IMR-90 (cell line): Measurements from ENCODE around the gene ADGRV1. TPM values are rescaled to one million over a fixed set of nuclear protein-coding genes. Genes with fewer than 3 reads are reported as not detected.

Experiments used
- ATAC-seq: fragments of 200-7000 bp; cut with Tn5 transposase; 2 replicates; pipeline ENCODE4 v1.9.1; 2020; ENCODE audit warnings: low read depth, mild to moderate bottlenecking, moderate library complexity
- BruUV-seq: library from RNA; stranded (reverse); fragments of 400-500 nt; replicated peaks from 2 replicates; lab custom pipeline; 2021; lab: Mats Ljungman, UMichigan
- CTCF ChIA-PET: fragments of 300-600 bp; formaldehyde crosslinking; extraction: SDS; loops from one replicate; lab custom pipeline; 2021; ENCODE audit warnings: antibody characterized with exemption; lab: Yijun Ruan, JAX
- POLR2A ChIA-PET: fragments of 300-600 bp; sonication (Branson Sonifier 250); formaldehyde crosslinking; loops from one replicate; lab custom pipeline; 2022; ENCODE audit warnings: antibody characterized with exemption; ENCODE audit not compliant: unreplicated experiment; lab: Charles Lee
- DNase-seq: peaks from one replicate; pipeline ENCODE4 v3.0.0; 2013
- H2AFZ ChIP-seq: replicated peaks from 2 replicates; pipeline ENCODE3; 2013; ENCODE audit warnings: low read length, mild to moderate bottlenecking; ENCODE audit not compliant: poor library complexity
- H2AK5ac ChIP-seq: 2 replicates; pipeline ENCODE4 v1.6.1; 2013; ENCODE audit warnings: low read depth, low read length, inconsistent platforms
- H2AK9ac ChIP-seq: replicated peaks from 2 replicates; pipeline ENCODE3; 2013; ENCODE audit warnings: mild to moderate bottlenecking, low read depth, low read length, moderate library complexity; ENCODE audit not compliant: poor library complexity
- H2BK120ac ChIP-seq: 2 replicates; pipeline ENCODE4 v1.6.1; 2013; ENCODE audit warnings: low read depth, low read length, inconsistent platforms
- H2BK15ac ChIP-seq: 3 replicates; pipeline ENCODE4 v1.6.1; 2013; ENCODE audit warnings: low read depth, low read length, inconsistent platforms
- H2BK20ac ChIP-seq: 2 replicates; pipeline ENCODE4 v1.6.1; 2013; ENCODE audit warnings: low read depth, mild to moderate bottlenecking, inconsistent platforms, low read length, moderate library complexity
- H2BK5ac ChIP-seq: 2 replicates; pipeline ENCODE4 v1.6.1; 2013; ENCODE audit warnings: mild to moderate bottlenecking, low read depth, low read length, inconsistent platforms; ENCODE audit not compliant: poor library complexity, severe bottlenecking
- H3K14ac ChIP-seq: replicated peaks from 2 replicates; pipeline ENCODE4 v1.6.1; 2013; ENCODE audit warnings: low read depth, low read length, inconsistent platforms
- H3K18ac ChIP-seq: 2 replicates; pipeline ENCODE4 v1.6.1; 2013; ENCODE audit warnings: low read depth, low read length, control low read depth
- H3K23ac ChIP-seq: 2 replicates; pipeline ENCODE4 v1.6.1; 2013; ENCODE audit warnings: low read depth, low read length, inconsistent platforms
- H3K27ac ChIP-seq: 2 replicates; pipeline ENCODE4 v1.5.1; 2013; ENCODE audit warnings: mild to moderate bottlenecking, control low read depth, low read length; ENCODE audit not compliant: insufficient read depth
- H3K27me3 ChIP-seq: 2 replicates; pipeline ENCODE4 v1.6.1; 2013; ENCODE audit warnings: low read length; ENCODE audit not compliant: control insufficient read depth, insufficient read depth
- H3K36me3 ChIP-seq: 2 replicates; pipeline ENCODE4 v1.6.1; 2013; ENCODE audit warnings: low read length, mixed read lengths; ENCODE audit not compliant: control insufficient read depth, insufficient read depth
- H3K4ac ChIP-seq: 2 replicates; pipeline ENCODE4 v1.6.1; 2013; ENCODE audit warnings: low read depth, low read length, inconsistent platforms
- H3K4me1 ChIP-seq: 2 replicates; pipeline ENCODE4 v1.6.1; 2013; ENCODE audit warnings: low read length, mixed read lengths; ENCODE audit not compliant: control insufficient read depth, insufficient read depth
- H3K4me2 ChIP-seq: 2 replicates; pipeline ENCODE4 v1.6.1; 2013; ENCODE audit warnings: low read depth, mild to moderate bottlenecking, control low read depth, low read length, moderate library complexity
- H3K4me3 ChIP-seq: 2 replicates; pipeline ENCODE4 v1.5.1; 2013; ENCODE audit warnings: low read depth, mild to moderate bottlenecking, control low read depth, low read length, moderate library complexity; ENCODE audit not compliant: insufficient read depth
- H3K56ac ChIP-seq: 2 replicates; pipeline ENCODE4 v1.6.1; 2013; ENCODE audit warnings: low read length, inconsistent platforms; ENCODE audit not compliant: insufficient read depth; ENCODE audit errors: extremely low read depth
- H3K79me1 ChIP-seq, 2 experiments: 2 replicates each; pipeline ENCODE4 v1.6.1; 2013; ENCODE audit warnings: low read length in 2 of 2, inconsistent platforms in 1 of 2, low read depth in 1 of 2
- H3K9ac ChIP-seq: 2 replicates; pipeline ENCODE4 v1.6.1; 2013; ENCODE audit warnings: low read depth, low read length, control low read depth
- H3K9me1 ChIP-seq: 2 replicates; pipeline ENCODE4 v1.6.1; 2013; ENCODE audit warnings: low read length, inconsistent platforms; ENCODE audit not compliant: insufficient read depth
- H3K9me3 ChIP-seq: 2 replicates; pipeline ENCODE4 v1.6.1; 2013; ENCODE audit warnings: low read length; ENCODE audit not compliant: control insufficient read depth, insufficient read depth
- H4K20me1 ChIP-seq: 2 replicates; pipeline ENCODE4 v1.6.1; 2013; ENCODE audit warnings: low read length, inconsistent platforms; ENCODE audit not compliant: insufficient read depth
- H4K5ac ChIP-seq: 2 replicates; pipeline ENCODE4 v1.6.1; 2013; ENCODE audit warnings: mild to moderate bottlenecking, low read depth, low read length, control low read depth
- H4K8ac ChIP-seq, 2 experiments: 2 replicates each; pipeline ENCODE4 v1.6.1; 2013; ENCODE audit warnings: low read depth in 2 of 2, low read length in 2 of 2, control low read depth in 1 of 2, inconsistent platforms in 1 of 2
- H4K91ac ChIP-seq: 2 replicates; pipeline ENCODE4 v1.6.1; 2013; ENCODE audit warnings: low read depth, low read length, inconsistent platforms; ENCODE audit not compliant: insufficient read depth
- BHLHE40 ChIP-seq: fragments of 150-350 bp; IDR thresholded peaks from 2 replicates; pipeline ENCODE4 v1.6.1; 2016; ENCODE audit warnings: mild to moderate bottlenecking, low read depth, low read length
- CEBPB ChIP-seq: IDR thresholded peaks from 2 replicates; pipeline ENCODE4 v1.6.1; 2012; ENCODE audit warnings: low read depth, low read length, improper control_type of control experiment
- CHD1 ChIP-seq: IDR thresholded peaks from 2 replicates; pipeline ENCODE4 v1.6.1; 2012; ENCODE audit warnings: low read depth, low read length, improper control_type of control experiment
- CTCF ChIP-seq: conservative IDR thresholded peaks from 2 replicates; pipeline ENCODE4 v1.5.1; 2012; ENCODE audit warnings: mild to moderate bottlenecking, low read depth, low read length, improper control_type of control experiment
- FOS ChIP-seq: fragments of 150-350 bp; IDR thresholded peaks from 2 replicates; pipeline ENCODE4 v1.6.1; 2016; ENCODE audit warnings: low read depth, low read length
- MAFK ChIP-seq: IDR thresholded peaks from 2 replicates; pipeline ENCODE4 v1.6.1; 2012; ENCODE audit warnings: low read depth, low read length, improper control_type of control experiment
- MAZ ChIP-seq: IDR thresholded peaks from 2 replicates; pipeline ENCODE4 v1.6.1; 2012; ENCODE audit warnings: low read depth, mild to moderate bottlenecking, low read length, improper control_type of control experiment, moderate library complexity, borderline replicate concordance
- MXI1 ChIP-seq: IDR thresholded peaks from 2 replicates; pipeline ENCODE4 v1.6.1; 2012; ENCODE audit warnings: low read depth, mild to moderate bottlenecking, low read length, moderate library complexity, borderline replicate concordance
- NFE2L2 ChIP-seq: fragments of 150-350 bp; IDR thresholded peaks from 2 replicates; pipeline ENCODE4 v1.6.1; 2016; ENCODE audit warnings: low read depth, mild to moderate bottlenecking, low read length
- POLR2A ChIP-seq: IDR thresholded peaks from 2 replicates; pipeline ENCODE4 v1.6.1; 2012; ENCODE audit warnings: mild to moderate bottlenecking, low read depth, low read length
- RAD21 ChIP-seq: IDR thresholded peaks from 2 replicates; pipeline ENCODE4 v1.6.1; 2012; ENCODE audit warnings: low read length, improper control_type of control experiment
- RCOR1 ChIP-seq: IDR thresholded peaks from 2 replicates; pipeline ENCODE4 v1.6.1; 2012; ENCODE audit warnings: mild to moderate bottlenecking, low read length, improper control_type of control experiment; ENCODE audit not compliant: insufficient replicate concordance
- RFX5 ChIP-seq: IDR thresholded peaks from 2 replicates; pipeline ENCODE4 v1.8.0; 2012; ENCODE audit warnings: low read depth, mild to moderate bottlenecking, low read length, moderate library complexity
- SMC3 ChIP-seq: fragments of 150-350 bp; IDR thresholded peaks from 2 replicates; pipeline ENCODE4 v1.6.1; 2016; ENCODE audit warnings: low read depth, mild to moderate bottlenecking, antibody characterized with exemption, low read length, moderate library complexity
- USF2 ChIP-seq: fragments of 150-350 bp; IDR thresholded peaks from 2 replicates; pipeline ENCODE4 v1.6.1; 2017; ENCODE audit warnings: mild to moderate bottlenecking, antibody characterized with exemption, low read length, low read depth
- WGBS, 2 experiments: methylation state at CpG; one replicate each; pipeline versions ENCODE4 v1.1.5 to v1.1.7; 2013; ENCODE audit warnings: missing lambda C conversion rate in 2 of 2; ENCODE audit not compliant: insufficient read length in 1 of 2; ENCODE audit errors: extremely low coverage in 2 of 2; 5-methylcytosine and 5-hydroxymethylcytosine counted together
- dilution Hi-C: fragments of 300-500 bp; cut with HindIII; formaldehyde crosslinking; loops from one replicate; pipeline ENCODE4 v1.14.3; 2018; ENCODE audit warnings: low sequenced_read_pairs; ENCODE audit not compliant: unreplicated experiment
- in situ Hi-C: fragments of 300-500 bp; cut with MboI; formaldehyde crosslinking; loops from 3 replicates; pipeline ENCODE4 v1.14.3; 2019; ENCODE audit warnings: low sequenced_read_pairs, inconsistent platforms, mixed read lengths
- intact Hi-C: fragments of 100-400 bp; cut with micrococcal nuclease; formaldehyde crosslinking; loops from 2 replicates; pipeline ENCODE4 v1.10.0; 2022
- polyA plus RNA-seq, 3 experiments: library from polyadenylated mRNA; depleted of rRNA; stranded (reverse); fragments of >200 nt; gene quantifications; 2 replicates each; pipeline ENCODE4 v1.2.3, GENCODE V29; 2012; ENCODE audit warnings: low replicate concordance in 1 of 3
- total RNA-seq: library from RNA; depleted of rRNA; stranded (reverse); fragments of >200 nt; gene quantifications from 2 replicates; pipeline ENCODE4 v1.2.3, GENCODE V29; 2012
- TF ChIP-seq, protein P1 (sequence below): fragments of 150-350 bp; IDR thresholded peaks from 2 replicates; pipeline ENCODE4 v1.6.1; 2016; ENCODE audit warnings: low read depth, mild to moderate bottlenecking, low read length, moderate library complexity, borderline replicate concordance

Gene ADGRV1
- total and polyA plus RNA-seq, 2 of the 4 experiments (the other 2 are of a cell fraction): under 0.01 TPM; not detected in 1

DNA sequence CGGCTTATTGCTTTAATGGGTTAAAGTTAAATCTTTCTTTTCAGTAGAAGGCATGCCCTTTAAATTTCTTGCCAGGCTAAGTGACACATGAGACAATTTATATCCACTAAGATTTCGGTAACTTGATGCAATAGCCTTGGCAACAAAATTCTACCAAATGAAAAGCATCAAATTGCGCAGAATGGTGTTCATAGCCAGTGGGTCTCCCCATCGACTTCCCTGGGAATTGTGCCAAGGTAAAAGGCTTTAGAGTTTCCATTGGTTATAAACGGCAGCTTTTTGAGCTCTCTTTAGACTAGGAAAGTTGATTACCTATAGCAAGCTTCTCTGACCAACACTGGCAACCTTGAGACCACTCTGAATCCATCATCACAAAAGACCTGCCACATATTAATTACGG lies 466.1 kb downstream of the ADGRV1 start:
- ChIA-PET POLR2A (interaction anchor here (0.6 kb wide), 1 partner anchor 48 kb away, joined by 3 read pairs; no protein-coding TSS in a partner anchor), CTCF (no interaction called here)
- ATAC-seq (no peak), DNase-seq (no peak)
- Histone ChIP-seq H3K79me1 (no peaks in the 10 kb centered on the region), H2BK5ac (no peak overlapping the region), H4K91ac (no peak overlapping the region), H2BK20ac (no peak overlapping the region), H3K27ac (no peak overlapping the region), H3K9me3 (no peaks in the 10 kb centered on the region), H4K20me1 (no peaks in the 10 kb centered on the region), H2BK120ac (no peak overlapping the region), H2AFZ (no peak overlapping the region), H2AK9ac (no peak overlapping the region), H3K18ac (no peak overlapping the region), H3K4me2 (no peak overlapping the region), H3K4me1 (peaks cover 6% of the 10 kb centered on the region), H3K9ac (no peak overlapping the region), H3K9me1 (peaks cover 3% of the 10 kb centered on the region; the same call in 1 of the 2 replicates), H3K27me3 (no peaks in the 10 kb centered on the region), H4K5ac (no peak overlapping the region), H3K14ac (no peak overlapping the region), H2AK5ac (no peak overlapping the region), H4K8ac (no peak overlapping the region), H3K36me3 (no peaks in the 10 kb centered on the region), H3K56ac (no peak overlapping the region), H2BK15ac (no peak overlapping the region), H3K4ac (no peak overlapping the region), H3K23ac (no peak overlapping the region), H3K4me3 (no peak overlapping the region)
- in situ Hi-C loops (no loop called here), dilution Hi-C loops (no loop called here), intact Hi-C loops (no loop called here)
- BruUV-seq: no TSS peak
- TF ChIP-seq POLR2A (no peak), RAD21 (no peak), SMC3 (no peak), CHD1 (no peak), MXI1 (no peak), NFE2L2 (no peak), RCOR1 (no peak), MAZ (no peak), BHLHE40 (no peak), RFX5 (no peak), FOS (no peak), CTCF (no peak), MAFK (no peak), CEBPB (no peak), USF2 (no peak)
- TF ChIP-seq, protein P1, sequence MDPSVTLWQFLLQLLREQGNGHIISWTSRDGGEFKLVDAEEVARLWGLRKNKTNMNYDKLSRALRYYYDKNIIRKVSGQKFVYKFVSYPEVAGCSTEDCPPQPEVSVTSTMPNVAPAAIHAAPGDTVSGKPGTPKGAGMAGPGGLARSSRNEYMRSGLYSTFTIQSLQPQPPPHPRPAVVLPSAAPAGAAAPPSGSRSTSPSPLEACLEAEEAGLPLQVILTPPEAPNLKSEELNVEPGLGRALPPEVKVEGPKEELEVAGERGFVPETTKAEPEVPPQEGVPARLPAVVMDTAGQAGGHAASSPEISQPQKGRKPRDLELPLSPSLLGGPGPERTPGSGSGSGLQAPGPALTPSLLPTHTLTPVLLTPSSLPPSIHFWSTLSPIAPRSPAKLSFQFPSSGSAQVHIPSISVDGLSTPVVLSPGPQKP: no peak
- WGBS, 2 experiments: 33% methylated on average over 1 of the region's 6 CpGs; no CpG with 5 or more reads in 1 of the 2 experiments
